Activated effector memory CD4-positive, alpha-beta T cell treated with Interleukin-2 at 50 U/mL for 16 hours (primary cell): ENCODE data around the gene YEATS2.

Experiments
- DNase-seq: peaks from one replicate; pipeline ENCODE4 v3.0.0-alpha.2; 2020

The YEATS2 gene

DNA sequence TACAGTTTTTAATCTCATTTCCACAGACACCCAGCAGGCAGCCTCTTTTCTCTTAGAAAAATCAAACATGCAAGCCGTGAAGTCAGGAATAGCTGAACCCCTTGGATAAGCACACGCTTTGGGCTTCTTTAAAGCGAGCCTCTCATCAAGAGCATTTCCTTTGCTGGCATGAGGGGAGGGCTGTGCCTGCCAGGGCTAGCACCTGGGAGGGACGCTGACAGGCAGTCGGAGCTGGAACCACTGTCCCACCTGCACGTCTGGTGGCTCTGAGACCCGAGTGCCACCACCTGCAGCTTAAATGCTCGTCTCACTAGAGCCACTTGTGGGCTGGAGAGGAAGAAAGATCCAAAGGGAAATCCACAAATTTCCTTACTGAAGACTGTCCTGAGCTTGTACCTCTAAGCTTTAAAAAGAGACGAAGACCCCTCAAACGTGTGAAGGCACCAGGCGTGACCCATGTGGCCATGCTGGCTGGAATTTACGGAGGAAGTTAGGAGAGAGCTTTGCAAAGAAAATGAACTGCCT, 118.4 kb downstream of the YEATS2 start:
- DNase-seq = no peak

GRCh38 chr3:183816681-183817510, 119.3 kb downstream of the YEATS2 start:
- no peak for DNase-seq

- DNase-seq = no peak
These were observed 120.0 kb downstream of the YEATS2 start for GRCh38 chr3:183817639-183818038.

DNA sequence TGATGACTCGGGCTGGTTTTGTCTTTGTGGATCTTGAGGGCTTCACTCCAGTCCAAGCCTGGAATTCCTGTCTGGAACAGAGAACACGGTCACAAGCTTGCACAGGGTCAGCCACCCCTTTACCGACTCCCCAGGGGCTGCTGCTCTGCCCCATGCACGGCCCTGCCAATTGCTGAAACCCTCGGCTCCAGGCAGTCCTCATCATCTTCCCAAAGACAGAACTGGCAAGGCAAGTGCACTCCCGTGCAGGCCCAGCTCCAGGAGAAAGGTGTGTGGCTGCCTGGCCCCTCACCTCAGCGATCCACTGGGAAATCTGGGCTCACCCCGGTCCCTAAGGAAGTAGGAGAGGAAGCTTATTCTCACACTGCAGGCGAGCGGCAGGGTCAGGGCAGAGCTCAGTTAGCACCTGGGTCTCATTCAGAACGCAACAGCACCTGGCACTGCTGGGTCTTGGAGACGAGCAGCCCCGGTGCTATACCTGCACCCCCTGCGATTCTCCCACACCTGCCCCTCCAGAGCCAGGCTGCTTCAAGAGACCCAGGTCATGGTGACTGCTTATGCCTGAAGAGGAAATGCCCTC, 120.5 kb downstream of the YEATS2 start:
- no peak for DNase-seq

- DNase-seq = no peak
These were observed 121.4 kb downstream of the YEATS2 start for GRCh38 chr3:183818706-183819624.

DNA sequence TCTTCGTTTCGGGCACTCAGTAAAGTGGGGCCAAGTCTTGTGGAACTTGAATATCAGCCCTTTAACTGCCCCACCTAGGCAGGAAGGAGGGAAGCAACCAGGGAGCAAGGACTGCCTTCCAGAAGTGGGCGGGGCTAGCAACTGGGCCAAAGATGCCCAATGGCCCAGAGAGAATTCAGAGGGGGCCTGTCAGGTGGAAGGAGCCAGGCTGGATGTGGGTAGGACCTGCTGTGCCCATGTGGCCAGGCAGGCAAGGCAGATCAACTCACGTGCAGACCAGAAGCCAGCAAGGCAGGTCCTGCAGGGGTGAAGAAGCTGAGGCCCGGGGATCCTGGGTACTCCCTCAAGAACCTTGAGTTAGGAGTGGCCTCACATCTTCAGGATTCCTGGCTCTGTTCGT, 122.2 kb downstream of the YEATS2 start:
- DNase-seq = no peak

DNA sequence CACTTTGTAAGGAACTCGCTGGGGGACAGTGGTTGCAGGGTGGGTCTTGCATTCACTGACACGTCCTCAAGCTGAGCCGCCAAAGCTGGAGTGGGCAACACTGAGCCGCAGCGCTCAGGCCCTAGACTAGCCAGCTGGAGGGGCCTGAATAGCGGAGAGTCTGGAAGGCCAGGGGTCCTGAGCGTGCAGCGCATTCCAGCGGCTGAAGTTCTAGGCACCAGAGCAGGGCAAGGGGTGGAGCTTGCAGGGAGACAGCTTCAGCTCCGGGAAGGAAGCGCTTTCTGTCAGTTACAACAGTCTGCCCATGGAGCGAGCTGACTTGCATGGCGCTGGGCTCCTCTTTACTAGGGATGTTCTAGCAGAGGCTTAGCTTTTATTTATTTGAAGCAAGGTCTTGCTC, 125.0 kb downstream of the YEATS2 start:
- no peak for DNase-seq

- DNase-seq = no peak
These were observed 126.4 kb downstream of the YEATS2 start for GRCh38 chr3:183823963-183824362.

- no peak for DNase-seq
These were observed 127.3 kb downstream of the YEATS2 start for GRCh38 chr3:183824761-183825455.

DNA sequence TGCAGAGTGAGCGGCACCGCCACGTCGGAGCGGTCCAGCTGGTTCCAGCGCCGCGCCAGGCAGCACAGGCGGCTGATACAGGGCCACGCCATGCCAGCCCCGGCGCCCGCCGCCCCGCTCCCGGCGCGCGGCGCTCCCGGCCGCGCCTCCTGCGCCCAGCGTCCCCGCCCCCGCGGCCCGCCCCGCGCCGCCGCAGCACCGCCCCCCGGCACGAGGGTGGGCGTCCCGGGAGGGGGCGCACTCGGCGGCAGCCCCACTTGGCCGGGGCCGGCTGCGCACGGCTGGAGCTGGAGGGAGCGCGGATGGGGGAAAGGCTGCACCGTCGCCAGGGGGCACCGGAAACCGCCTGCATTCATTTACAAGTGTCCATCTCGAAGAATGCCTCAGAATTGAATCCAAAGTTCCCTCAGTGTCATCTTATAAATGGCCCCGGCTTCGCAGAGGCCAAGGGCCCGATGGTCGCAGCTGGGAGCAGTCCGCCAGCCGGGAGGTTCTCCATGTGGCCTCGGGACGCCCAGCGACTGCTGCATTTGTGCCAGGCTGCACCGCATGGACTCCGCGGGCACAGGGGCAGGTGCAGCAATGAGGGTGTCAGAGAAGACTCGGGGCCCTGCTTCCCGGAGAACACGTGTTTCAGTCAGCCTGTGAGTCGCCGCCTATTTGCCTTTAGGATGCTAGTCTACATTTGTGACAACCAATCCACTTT, 128.0 kb downstream of the YEATS2 start, which contains the start of gene MAP6D1:
Gene MAP6D1 (minus strand): TSS at position 122 of the 706 bp plus-strand sequence. CDS start 30 bp downstream, at position 92.
- no peak for DNase-seq

- DNase-seq = no peak
These were observed 129.1 kb downstream of the YEATS2 start for GRCh38 chr3:183826448-183827250.

DNA sequence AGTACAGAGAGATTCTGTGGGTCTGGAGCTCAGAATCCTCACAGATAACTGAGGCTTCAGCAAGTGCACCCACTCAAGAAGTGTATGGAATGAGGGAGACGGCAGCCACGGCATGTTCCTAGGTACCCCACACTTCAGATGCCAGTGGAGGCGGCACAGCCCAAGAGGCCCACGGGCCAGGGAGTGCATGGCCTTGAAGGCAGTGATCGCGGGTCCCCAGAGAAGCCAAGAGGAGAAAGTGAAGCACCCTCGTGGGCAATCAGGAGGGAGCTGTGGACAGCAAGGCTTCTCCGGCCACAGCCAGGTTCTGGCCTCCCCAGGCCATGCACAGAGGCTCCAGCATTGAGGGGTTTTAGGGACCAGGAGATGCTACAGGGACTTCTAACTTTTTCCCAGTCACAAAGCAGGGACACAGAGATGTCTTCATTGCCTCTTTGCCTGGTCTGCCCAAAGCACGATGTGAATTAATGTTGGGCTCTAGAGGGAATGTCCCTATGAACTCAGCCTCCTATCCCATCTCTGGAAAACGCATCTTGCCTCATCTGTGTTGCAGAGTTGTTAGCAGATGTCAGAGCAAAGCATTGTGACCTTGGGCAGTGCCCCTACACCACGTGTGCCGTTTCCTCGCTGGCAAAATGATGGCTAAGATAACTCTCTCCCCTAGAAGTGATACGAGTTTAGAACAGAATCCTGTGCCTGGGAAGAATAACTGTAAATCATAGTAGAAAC, 130.4 kb downstream of the YEATS2 start:
- DNase-seq = no peak

DNA sequence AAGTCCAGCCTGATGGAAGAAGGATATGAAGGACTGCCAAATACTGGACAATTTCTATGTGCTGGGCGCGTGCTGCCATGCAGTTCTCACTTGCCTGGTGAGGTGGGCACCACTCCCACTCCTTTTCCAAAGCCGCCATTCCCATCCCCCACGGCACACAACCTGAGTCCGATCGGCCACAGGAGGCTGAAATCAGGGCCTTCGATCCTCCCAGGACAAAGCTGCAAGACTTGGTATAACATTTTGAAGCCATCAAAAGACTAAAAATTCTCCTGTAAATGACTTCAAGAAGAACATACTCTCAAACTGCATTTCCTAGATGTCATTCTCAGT, 130.9 kb downstream of the YEATS2 start:
- no peak for DNase-seq

- DNase-seq = no peak
These were observed 131.9 kb downstream of the YEATS2 start for GRCh38 chr3:183829466-183829865.

DNA sequence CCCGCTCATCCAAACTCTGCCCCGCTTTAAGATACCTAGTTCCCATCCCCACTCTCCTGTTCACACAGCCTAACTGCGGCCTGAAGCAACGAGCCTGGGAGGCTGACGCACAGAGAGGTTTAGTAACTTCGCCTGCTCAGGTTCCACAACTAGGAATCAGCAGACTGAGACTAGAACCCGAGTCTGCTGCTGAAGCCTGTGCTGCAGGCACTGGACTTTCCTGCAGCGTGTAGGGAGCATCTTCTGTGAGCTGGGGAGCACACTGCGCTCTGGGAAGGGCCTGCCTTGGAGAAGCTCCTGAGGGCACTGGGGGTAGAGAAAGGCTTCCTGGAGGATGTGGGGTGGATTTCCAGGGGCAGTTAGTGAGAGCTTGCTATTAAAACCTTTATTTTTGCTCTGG, 132.6 kb downstream of the YEATS2 start:
- no peak for DNase-seq

DNA sequence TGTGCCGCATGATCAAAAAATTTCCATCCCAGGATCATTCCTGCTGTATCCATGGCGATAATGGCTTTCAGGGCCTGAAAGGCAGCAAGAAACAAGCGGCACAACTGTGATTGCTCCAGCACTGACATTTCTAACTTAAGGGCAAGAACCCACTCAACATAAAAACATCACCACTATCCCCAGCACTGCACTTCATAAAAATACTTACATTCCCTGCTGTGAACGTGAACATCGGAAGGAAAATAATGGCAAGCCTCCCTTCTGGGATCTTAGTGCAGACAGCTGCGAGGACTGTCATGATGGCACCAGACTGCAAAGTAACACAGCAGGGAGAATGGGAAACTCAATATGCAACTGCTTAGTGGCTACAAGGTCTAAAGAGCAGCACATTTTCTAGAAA, 135.9 kb downstream of the YEATS2 start:
- DNase-seq = no peak

DNA sequence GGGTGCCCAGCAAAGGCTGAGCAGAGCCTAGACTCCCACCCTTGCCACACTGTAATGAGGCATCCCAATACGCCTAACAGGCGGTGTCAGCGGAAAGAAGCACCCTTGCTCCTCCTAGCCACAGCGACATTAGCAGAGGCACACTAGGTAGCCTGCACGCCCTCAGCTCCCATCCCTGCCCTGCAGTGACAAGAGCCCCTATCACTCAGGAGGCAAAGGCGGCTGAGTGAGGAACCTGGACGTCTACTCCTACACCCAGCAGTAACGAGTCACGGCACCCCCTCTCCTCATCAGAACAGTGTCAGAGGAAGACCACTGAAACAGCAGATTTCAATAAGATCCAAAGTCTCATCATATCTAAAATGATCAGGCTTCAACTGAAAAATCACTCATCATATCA, 139.8 kb downstream of the YEATS2 start:
- DNase-seq = no peak

DNA sequence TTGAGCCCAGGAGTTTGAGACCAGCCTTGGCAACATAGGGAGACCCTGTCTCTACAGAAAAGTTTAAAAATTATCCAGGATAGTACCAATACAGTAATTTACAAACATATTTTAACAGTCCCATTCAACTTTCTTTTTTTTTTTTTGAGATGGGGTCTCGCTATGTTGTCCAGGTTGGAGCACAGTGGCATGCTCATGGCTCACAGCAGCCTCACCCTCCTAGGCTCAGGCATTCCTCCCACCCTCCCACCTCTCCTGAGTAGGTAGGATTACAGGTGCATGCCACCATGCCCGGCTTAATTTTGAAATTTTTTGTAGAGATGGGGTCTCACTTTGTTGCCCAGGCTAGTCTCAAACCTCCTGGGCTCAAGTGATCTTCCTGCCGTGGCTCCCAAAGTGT, 140.3 kb downstream of the YEATS2 start:
- DNase-seq = no peak

- no peak for DNase-seq
These were observed 142.2 kb downstream of the YEATS2 start for GRCh38 chr3:183839751-183840150.

- no peak for DNase-seq
These were observed 147.0 kb downstream of the YEATS2 start for GRCh38 chr3:183844606-183845005.
